A549 (cell line): ENCODE measurements around the gene TSHZ2. TPM values are rescaled to one million over a fixed set of nuclear protein-coding genes. Genes with fewer than 3 reads are reported as not detected.

Experiments used
- ATAC-seq, 2 experiments: fragments of 200-7000 bp in 1 of 2; fragments of >200 bp in 1 of 2; cut with Nextera tagmentation in 1 of 2; cut with Tn5 transposase in 1 of 2; 3 replicates each; pipeline versions ENCODE4 v1.8.0 to v1.9.1; 2018 to 2020; ENCODE audit warnings: mild to moderate bottlenecking in 1 of 2, moderate library complexity in 1 of 2
- CTCF ChIA-PET: fragments of 300-600 bp; sonication (Branson Sonifier 250); formaldehyde crosslinking; extraction: SDS; loops from one replicate; lab custom pipeline; 2021; ENCODE audit warnings: antibody characterized with exemption, inconsistent platforms; lab: Yijun Ruan, JAX
- POLR2A ChIA-PET: fragments of 350-600 bp; formaldehyde crosslinking; extraction: SDS; loops from one replicate; lab custom pipeline; 2021; ENCODE audit warnings: antibody characterized with exemption, inconsistent platforms; lab: Yijun Ruan, JAX
- DNase-seq, 2 experiments: peaks; one replicate each; pipeline versions ENCODE4 v3.0.0 to v3.0.0-alpha.2; 2011 to 2016; ENCODE audit warnings: low read depth in 1 of 2, low spot score in 1 of 2
- FAIRE-seq: peaks from 2 replicates; lab custom pipeline; 2011; peaks lifted over from hg19 to GRCh38; lab: Jason Lieb, UNC
- H3K27ac ChIP-seq, 2 experiments: fragments of >200 bp; sonication (Bioruptor Twin); formaldehyde crosslinking; 3 replicates each; pipeline ENCODE4 v1.5.1; 2016 to 2017
- H3K4me1 ChIP-seq: fragments of >200 bp; sonication (Bioruptor Twin); formaldehyde crosslinking; 3 replicates; pipeline ENCODE4 v1.6.1; 2016
- H3K4me2 ChIP-seq: fragments of >200 bp; sonication (Bioruptor Twin); formaldehyde crosslinking; 3 replicates; pipeline ENCODE4 v1.6.1; 2016
- H3K4me3 ChIP-seq: fragments of >200 bp; sonication (Bioruptor Twin); formaldehyde crosslinking; 3 replicates; pipeline ENCODE4 v1.5.1; 2016
- H3K9me3 ChIP-seq: fragments of >200 bp; sonication (Bioruptor Twin); formaldehyde crosslinking; 3 replicates; pipeline ENCODE4 v1.6.1; 2016
- CBX2 ChIP-seq: fragments of 200-600 bp; sonication (generic); IDR thresholded peaks from 2 replicates; pipeline ENCODE4 v1.6.1; 2016; ENCODE audit warnings: low read depth, mild to moderate bottlenecking, borderline replicate concordance
- CHD2 ChIP-seq: fragments of 150-350 bp; IDR thresholded peaks from 2 replicates; pipeline ENCODE4 v1.6.1; 2014; ENCODE audit warnings: low read length; ENCODE audit not compliant: partially characterized antibody
- EP300 ChIP-seq, 2 experiments: fragments of >200 bp; sonication (Bioruptor Twin); formaldehyde crosslinking; IDR thresholded peaks; 2 replicates in 1 of 2; 3 replicates in 1 of 2; pipeline ENCODE4 v1.6.1; 2016 to 2017
- ESRRA ChIP-seq: fragments of 150-350 bp; IDR thresholded peaks from 2 replicates; pipeline ENCODE4 v1.6.1; 2014; ENCODE audit warnings: mild to moderate bottlenecking, low read length, borderline replicate concordance
- FOSB ChIP-seq: fragments of 250-450 bp; sonication (Bioruptor Pico); IDR thresholded peaks from 2 replicates; pipeline ENCODE4 v1.5.0; 2020; ENCODE audit warnings: mild to moderate bottlenecking, moderate library complexity
- FOXS1 ChIP-seq: fragments of 250-450 bp; sonication (Bioruptor Pico); IDR thresholded peaks from 2 replicates; pipeline ENCODE4 v1.5.0; 2020; ENCODE audit warnings: mild to moderate bottlenecking, moderate library complexity
- GATA3 ChIP-seq: IDR thresholded peaks from 2 replicates; pipeline ENCODE4 v1.6.1; 2012; ENCODE audit warnings: borderline replicate concordance
- HEYL ChIP-seq: fragments of 250-450 bp; sonication (Bioruptor Pico); IDR thresholded peaks from 2 replicates; pipeline ENCODE4 v1.8.0; 2021; ENCODE audit warnings: mild to moderate bottlenecking, moderate library complexity
- HOXA7 ChIP-seq: fragments of 250-450 bp; sonication (Bioruptor Pico); IDR thresholded peaks from 2 replicates; pipeline ENCODE4 v1.5.0; 2020; ENCODE audit warnings: mild to moderate bottlenecking, moderate library complexity
- HOXB13 ChIP-seq: fragments of 250-450 bp; sonication (Bioruptor Pico); IDR thresholded peaks from 2 replicates; pipeline ENCODE4 v1.5.0; 2020; ENCODE audit warnings: low read depth, mild to moderate bottlenecking, moderate library complexity
- HOXB5 ChIP-seq: fragments of 250-450 bp; sonication (Bioruptor Pico); IDR thresholded peaks from 2 replicates; pipeline ENCODE4 v1.5.0; 2020; ENCODE audit warnings: mild to moderate bottlenecking, moderate library complexity
- JUN ChIP-seq, 2 experiments: fragments of >200 bp; sonication (Bioruptor Twin); formaldehyde crosslinking; IDR thresholded peaks; 2 replicates in 1 of 2; 3 replicates in 1 of 2; pipeline ENCODE4 v1.6.1; 2016 to 2017
- JUNB ChIP-seq: fragments of >200 bp; sonication (Bioruptor Twin); formaldehyde crosslinking; IDR thresholded peaks from 2 replicates; pipeline ENCODE4 v1.6.1; 2016
- KDM1A ChIP-seq: fragments of 200-600 bp; sonication (generic); IDR thresholded peaks from 2 replicates; pipeline ENCODE4 v1.6.1; 2016; ENCODE audit warnings: low read depth, mild to moderate bottlenecking
- KDM5A ChIP-seq: fragments of 200-600 bp; sonication (generic); IDR thresholded peaks from 2 replicates; pipeline ENCODE4 v1.6.1; 2016; ENCODE audit warnings: antibody characterized with exemption, mild to moderate bottlenecking
- MAFK ChIP-seq: fragments of 450-650 bp; IDR thresholded peaks from 2 replicates; pipeline ENCODE4 v1.6.1; 2014; ENCODE audit not compliant: partially characterized antibody
- MAZ ChIP-seq: fragments of 150-350 bp; IDR thresholded peaks from 2 replicates; pipeline ENCODE4 v1.6.1; 2014; ENCODE audit warnings: antibody characterized with exemption, low read depth, low read length, borderline replicate concordance
- NPAS2 ChIP-seq: fragments of 250-450 bp; sonication (Bioruptor Pico); IDR thresholded peaks from 2 replicates; pipeline ENCODE4 v1.8.0; 2022; ENCODE audit warnings: mild to moderate bottlenecking, moderate library complexity, borderline replicate concordance
- POLR2AphosphoS2 ChIP-seq: conservative IDR thresholded peaks from 2 replicates; pipeline ENCODE4 v1.6.1; 2012; ENCODE audit warnings: low read length, improper control_type of control experiment, inconsistent platforms
- RFX5 ChIP-seq: fragments of 450-650 bp; IDR thresholded peaks from 2 replicates; pipeline ENCODE4 v1.7.1; 2014; ENCODE audit warnings: antibody characterized with exemption, mild to moderate bottlenecking, moderate library complexity
- RNF2 ChIP-seq: fragments of 200-600 bp; sonication (generic); IDR thresholded peaks from 2 replicates; pipeline ENCODE4 v1.6.1; 2016; ENCODE audit warnings: low read depth, mild to moderate bottlenecking, antibody characterized with exemption, moderate library complexity, borderline replicate concordance
- TP53 ChIP-seq: fragments of 250-450 bp; sonication (Bioruptor Pico); IDR thresholded peaks from 2 replicates; pipeline ENCODE4 v1.5.0; 2021; ENCODE audit warnings: mild to moderate bottlenecking, moderate library complexity
- ZC3H11A ChIP-seq: fragments of 450-650 bp; IDR thresholded peaks from 2 replicates; pipeline ENCODE4 v1.6.1; 2014; ENCODE audit warnings: antibody characterized with exemption, mild to moderate bottlenecking
- ZFP36 ChIP-seq: fragments of 450-650 bp; IDR thresholded peaks from 2 replicates; pipeline ENCODE4 v1.6.1; 2014; ENCODE audit warnings: borderline replicate concordance; ENCODE audit not compliant: partially characterized antibody
- ZSCAN20 ChIP-seq: fragments of 250-450 bp; sonication (Bioruptor Pico); IDR thresholded peaks from 2 replicates; pipeline ENCODE4 v1.8.0; 2022; ENCODE audit warnings: mild to moderate bottlenecking, moderate library complexity
- WGBS: methylation state at CpG from one replicate; pipeline ENCODE4 v1.1.6; 2017; ENCODE audit errors: missing lambda C conversion rate; 5-methylcytosine and 5-hydroxymethylcytosine counted together
- polyA plus RNA-seq, 4 experiments: library from polyadenylated mRNA; depleted of rRNA in 3 of 4; stranded (reverse); fragments of >200 nt; fragmentation: RNase III in 1 of 4; extraction: RNeasy Plus Mini Kit Qiagen cat#74134 plus additional on column Dnase treatment in 1 of 4; gene quantifications; 2 replicates in 3 of 4; 3 replicates in 1 of 4; pipeline ENCODE4 v1.2.3, GENCODE V29; 2011 to 2017
- TF ChIP-seq, protein P1 (sequence below): fragments of 200-600 bp; sonication (generic); IDR thresholded peaks from 2 replicates; pipeline ENCODE4 v1.6.1; 2016; ENCODE audit warnings: antibody characterized with exemption, mild to moderate bottlenecking, moderate library complexity
- TF ChIP-seq, protein P2 (sequence below): IDR thresholded peaks from 2 replicates; pipeline ENCODE4 v1.6.1; 2012; ENCODE audit warnings: low read depth, borderline replicate concordance

Gene TSHZ2
- polyA plus RNA-seq, 2 of the 4 experiments (the other 2 are of a cell fraction): not detected

DNA sequence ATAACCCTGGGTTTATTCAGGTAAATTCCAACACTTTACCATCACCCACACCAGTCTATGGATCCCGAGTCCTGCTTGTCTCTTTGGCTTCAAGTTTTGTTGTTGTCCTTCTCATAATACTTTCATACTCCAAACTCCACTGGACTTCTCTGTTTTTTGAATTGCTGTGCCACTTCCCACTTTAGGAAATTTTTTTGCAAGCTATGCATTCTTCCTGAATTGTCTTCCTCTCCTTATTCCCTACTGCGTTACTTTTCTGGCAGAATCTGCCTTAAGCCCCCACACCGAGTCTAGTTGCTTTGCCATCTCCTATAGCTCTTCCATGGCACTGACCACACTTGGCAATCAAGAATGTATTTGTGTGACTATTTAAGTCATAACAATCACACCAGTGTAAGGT lies 96.1 kb downstream of the TSHZ2 start:
- CTCF ChIA-PET: no interaction called here
- TF ChIP-seq MAFK (peak; percentile 34), ESRRA (no peak)
- ATAC-seq: no peak
- H3K4me3 ChIP-seq: no peak overlapping the region
- H3K27ac ChIP-seq: no peak overlapping the region
- no peak for DNase-seq
- H3K4me1 ChIP-seq: no peaks in the 10 kb centered on the region
- no peak overlapping the region for H3K4me2 ChIP-seq
- POLR2A ChIA-PET: no interaction called here
- no peak for FAIRE-seq
- under 1% methylated on average over 3 of the region's 3 CpGs for WGBS
- no peaks in the 10 kb centered on the region; the same call in 2 of the 3 replicates for H3K9me3 ChIP-seq

DNA sequence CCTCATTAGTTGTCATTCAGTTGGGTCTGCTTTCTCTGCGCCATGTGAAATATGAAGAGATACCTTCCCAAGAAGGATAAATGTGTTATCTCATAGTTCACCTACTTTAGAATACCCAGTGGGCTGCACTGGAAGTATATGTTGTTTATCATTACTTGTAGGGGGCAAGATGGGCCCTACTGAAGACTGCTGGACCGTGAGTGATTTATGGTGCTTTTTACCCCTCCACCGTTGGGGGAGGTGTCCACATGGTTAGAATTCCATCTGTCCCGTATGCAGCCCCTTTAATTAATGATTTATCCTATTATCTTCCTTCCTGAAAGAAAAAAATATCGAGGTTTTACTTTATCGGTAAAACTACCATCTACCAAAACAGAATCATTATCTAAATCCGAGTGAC lies 97.0 kb downstream of the TSHZ2 start:
- ATAC-seq: no peak
- TF ChIP-seq ZC3H11A: no peak
- no peak for TF ChIP-seq FOSB (CRISPR knock-in tag)
- no peak for TF ChIP-seq JUN (IDR thresholded peaks at IDR 0.05)
- no peak for TF ChIP-seq KDM5A
- no peak for TF ChIP-seq TP53 (CRISPR knock-in tag)
- TF ChIP-seq MAZ: no peak
- no peak for TF ChIP-seq HEYL
- TF ChIP-seq POLR2AphosphoS2: no peak
- no peak for TF ChIP-seq JUNB
- no peak for TF ChIP-seq RFX5
- TF ChIP-seq, protein P1, sequence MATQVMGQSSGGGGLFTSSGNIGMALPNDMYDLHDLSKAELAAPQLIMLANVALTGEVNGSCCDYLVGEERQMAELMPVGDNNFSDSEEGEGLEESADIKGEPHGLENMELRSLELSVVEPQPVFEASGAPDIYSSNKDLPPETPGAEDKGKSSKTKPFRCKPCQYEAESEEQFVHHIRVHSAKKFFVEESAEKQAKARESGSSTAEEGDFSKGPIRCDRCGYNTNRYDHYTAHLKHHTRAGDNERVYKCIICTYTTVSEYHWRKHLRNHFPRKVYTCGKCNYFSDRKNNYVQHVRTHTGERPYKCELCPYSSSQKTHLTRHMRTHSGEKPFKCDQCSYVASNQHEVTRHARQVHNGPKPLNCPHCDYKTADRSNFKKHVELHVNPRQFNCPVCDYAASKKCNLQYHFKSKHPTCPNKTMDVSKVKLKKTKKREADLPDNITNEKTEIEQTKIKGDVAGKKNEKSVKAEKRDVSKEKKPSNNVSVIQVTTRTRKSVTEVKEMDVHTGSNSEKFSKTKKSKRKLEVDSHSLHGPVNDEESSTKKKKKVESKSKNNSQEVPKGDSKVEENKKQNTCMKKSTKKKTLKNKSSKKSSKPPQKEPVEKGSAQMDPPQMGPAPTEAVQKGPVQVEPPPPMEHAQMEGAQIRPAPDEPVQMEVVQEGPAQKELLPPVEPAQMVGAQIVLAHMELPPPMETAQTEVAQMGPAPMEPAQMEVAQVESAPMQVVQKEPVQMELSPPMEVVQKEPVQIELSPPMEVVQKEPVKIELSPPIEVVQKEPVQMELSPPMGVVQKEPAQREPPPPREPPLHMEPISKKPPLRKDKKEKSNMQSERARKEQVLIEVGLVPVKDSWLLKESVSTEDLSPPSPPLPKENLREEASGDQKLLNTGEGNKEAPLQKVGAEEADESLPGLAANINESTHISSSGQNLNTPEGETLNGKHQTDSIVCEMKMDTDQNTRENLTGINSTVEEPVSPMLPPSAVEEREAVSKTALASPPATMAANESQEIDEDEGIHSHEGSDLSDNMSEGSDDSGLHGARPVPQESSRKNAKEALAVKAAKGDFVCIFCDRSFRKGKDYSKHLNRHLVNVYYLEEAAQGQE: no peak
- no peak for TF ChIP-seq HOXB13 (CRISPR knock-in tag)
- no peak for TF ChIP-seq EP300 (IDR thresholded peaks at IDR 0.05)
- TF ChIP-seq HOXB5 (CRISPR knock-in tag): no peak
- no peak for TF ChIP-seq FOXS1
- TF ChIP-seq ZSCAN20 (CRISPR knock-in tag): no peak
- TF ChIP-seq MAFK: no peak
- TF ChIP-seq NPAS2 (CRISPR knock-in tag): no peak
- TF ChIP-seq, protein P2, sequence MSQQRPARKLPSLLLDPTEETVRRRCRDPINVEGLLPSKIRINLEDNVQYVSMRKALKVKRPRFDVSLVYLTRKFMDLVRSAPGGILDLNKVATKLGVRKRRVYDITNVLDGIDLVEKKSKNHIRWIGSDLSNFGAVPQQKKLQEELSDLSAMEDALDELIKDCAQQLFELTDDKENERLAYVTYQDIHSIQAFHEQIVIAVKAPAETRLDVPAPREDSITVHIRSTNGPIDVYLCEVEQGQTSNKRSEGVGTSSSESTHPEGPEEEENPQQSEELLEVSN: no peak
- no peak for TF ChIP-seq CBX2
- Histone ChIP-seq H3K4me3 (no peak overlapping the region), H3K9me3 (no peaks in the 10 kb centered on the region; the same call in 2 of the 3 replicates), H3K4me2 (no peak overlapping the region), H3K27ac (no peak overlapping the region), H3K4me1 (no peaks in the 10 kb centered on the region)
- ChIA-PET CTCF (no interaction called here), POLR2A (no interaction called here)
- DNase-seq: no peak
- 21% methylated on average over 7 of the region's 7 CpGs for WGBS
- FAIRE-seq: no peak

DNA sequence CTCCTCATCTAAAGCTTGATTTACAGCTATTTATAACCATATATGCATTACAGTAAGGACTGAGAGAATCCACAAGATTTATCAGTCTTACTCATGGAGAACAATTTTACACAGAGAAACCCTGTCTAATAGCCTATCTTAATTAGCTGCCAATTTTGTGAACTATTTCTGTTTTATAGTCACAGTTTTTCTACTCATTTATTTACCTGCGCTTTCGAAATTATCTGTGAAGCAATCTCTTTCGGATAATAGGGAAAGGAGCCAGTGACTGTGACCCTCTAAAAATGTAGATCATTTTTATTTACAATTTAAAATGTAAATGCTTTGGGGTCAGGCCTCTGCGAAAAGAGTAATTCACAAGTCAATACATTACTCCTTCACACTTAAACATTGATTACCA lies 98.1 kb downstream of the TSHZ2 start:
- POLR2A ChIA-PET: no interaction called here
- TF ChIP-seq ZC3H11A (no peak), FOXS1 (no peak), RNF2 (no peak), GATA3 (no peak), HOXA7 (CRISPR knock-in tag) (no peak), CHD2 (no peak), KDM1A (no peak), ZFP36 (no peak)
- TF ChIP-seq, protein P1: no peak

More for the DNA sequence above, 98.1 kb downstream of the TSHZ2 start:
- FAIRE-seq (no peak), DNase-seq (no peak), ATAC-seq (no peak)
- WGBS: 20% methylated on average over 4 of the region's 4 CpGs
- Histone ChIP-seq H3K4me1 (no peaks in the 10 kb centered on the region), H3K9me3 (no peaks in the 10 kb centered on the region; the same call in 2 of the 3 replicates), H3K4me2 (no peak overlapping the region), H3K4me3 (no peak overlapping the region), H3K27ac (no peak overlapping the region)
- CTCF ChIA-PET: no interaction called here
